GM18502 (cell line): Measurements from ENCODE around the gene NUMB.

Experiments used
- ATAC-seq: cut with Tn5 transposase; IDR thresholded peaks from one replicate; pipeline ENCODE4 v1.9.1; 2021; ENCODE audit warnings: mild to moderate bottlenecking; ENCODE audit not compliant: unreplicated experiment, poor library complexity

NUMB gene

DNA sequence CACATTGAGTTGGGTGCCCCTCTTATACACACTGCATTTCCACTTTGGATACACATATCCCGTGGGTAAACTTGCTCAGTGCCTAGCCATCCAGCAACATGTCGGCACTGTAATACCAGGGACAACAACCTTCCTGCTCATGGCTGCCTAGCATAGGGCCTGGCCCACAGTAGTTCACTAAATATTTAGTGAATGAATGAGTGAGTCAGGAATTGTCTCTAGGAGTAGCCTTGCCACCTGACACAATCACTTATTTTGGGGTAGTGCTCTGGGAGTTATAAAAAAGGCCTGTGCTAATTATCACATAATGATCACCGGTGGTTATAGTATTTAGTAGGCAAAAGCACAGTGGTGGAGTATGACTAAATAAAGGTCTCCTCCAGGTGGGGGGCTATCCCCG lies 8.5 kb upstream of the NUMB start:
- ATAC-seq: no peak

DNA sequence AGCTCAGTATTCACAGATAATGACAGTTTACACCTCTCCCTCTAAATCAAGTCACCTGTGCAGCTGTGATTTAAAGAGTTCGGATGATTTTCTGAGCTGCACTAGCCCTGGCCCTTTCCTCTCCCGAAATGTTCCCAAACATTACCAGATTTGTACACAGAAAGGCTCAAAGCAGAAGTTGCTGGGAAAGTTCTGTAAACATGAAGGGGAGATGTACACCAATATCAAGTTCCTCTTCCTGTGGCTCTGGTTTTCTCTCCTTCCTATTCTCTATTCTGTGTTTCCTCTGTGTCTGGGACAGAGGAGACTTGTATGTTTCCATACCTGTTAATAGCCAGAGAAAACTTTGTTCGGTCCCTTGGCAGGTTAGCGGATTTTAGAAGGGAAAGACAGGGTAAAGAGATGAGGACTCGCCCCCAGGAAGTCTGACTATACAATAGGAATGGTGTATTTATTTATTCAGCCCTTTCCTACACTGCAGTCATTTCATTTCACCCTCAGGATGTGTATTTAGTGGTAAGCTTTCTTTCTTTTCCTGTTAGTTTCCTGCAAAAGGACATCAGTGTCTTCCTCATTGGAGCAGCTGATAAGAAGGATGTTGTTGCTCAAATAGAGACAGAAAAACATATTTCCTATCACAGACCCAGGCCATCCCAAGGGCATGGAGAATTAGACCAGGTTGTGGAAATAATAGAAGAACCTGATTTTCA lies 7.6 kb upstream of the NUMB start:
- ATAC-seq: no peak

DNA sequence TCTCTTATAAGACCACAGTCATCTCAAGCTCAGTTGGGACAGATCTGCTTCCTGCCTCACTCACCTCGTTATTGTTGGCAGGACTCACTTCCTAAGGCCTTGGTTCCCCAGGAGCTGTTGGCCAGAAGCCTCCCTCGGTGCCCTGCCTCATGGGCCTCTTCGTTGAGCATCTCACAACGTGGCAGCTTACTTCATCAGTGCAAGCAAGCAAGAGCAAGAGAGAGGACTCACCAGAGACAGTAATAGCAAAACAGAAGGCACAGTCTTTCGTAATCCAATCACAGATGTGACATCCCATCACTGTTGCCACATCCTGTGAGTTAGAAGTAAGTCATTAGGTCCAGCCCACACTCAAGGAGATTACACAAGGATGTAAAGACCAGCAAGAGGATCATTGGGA lies 5.1 kb upstream of the NUMB start:
- no peak for ATAC-seq

DNA sequence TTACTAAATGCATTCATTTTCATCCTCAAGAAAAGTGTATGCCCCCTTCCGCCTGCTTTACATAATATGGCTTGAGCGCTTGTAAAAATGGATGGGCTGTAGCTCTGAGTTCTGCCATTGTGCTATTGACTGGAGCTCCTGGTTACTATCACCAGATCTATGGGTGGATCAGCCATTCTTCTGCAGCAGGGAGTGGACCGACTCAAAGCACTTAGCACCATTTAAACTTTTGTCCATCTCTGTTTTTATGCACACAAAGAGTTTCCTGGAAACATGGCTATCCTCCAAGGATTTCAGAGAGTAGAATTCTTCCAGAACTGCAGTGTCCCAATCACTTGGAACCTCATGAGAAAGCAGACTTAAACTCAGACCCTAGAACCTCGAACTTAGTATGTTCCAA lies 4.5 kb upstream of the NUMB start:
- no peak for ATAC-seq

DNA sequence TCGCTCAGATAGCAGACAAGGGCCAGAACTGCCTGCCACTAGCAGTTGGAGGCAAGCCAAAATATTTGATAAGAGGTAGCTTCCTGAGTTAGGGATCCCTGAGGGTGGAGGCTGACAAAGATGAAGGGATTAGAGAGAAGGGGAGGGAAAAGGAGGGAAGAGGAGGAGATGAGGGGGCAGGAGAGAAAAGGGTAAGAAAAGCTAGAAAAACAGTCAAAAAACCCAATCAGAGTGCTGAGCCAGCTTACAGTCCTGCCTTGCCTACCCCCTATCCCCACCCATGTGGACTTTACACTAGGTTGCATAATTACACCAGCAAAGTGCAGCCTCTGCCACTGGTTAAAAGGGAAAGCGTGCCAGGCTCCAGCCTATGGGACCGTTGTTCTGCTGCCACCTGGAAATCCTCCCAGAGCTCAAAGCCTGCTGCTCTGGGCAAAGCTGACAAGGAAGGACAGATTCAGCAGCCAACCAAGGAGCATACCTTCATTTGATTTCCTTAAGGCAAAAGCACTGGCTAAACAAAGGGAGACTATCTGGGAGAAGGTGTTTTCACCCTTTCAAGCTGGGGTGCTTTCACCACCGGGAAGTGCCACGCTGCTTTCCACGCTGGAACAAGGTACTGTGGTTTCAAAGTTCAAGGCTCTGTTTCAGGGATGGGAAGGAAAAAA lies 3.8 kb upstream of the NUMB start:
- ATAC-seq: no peak

DNA sequence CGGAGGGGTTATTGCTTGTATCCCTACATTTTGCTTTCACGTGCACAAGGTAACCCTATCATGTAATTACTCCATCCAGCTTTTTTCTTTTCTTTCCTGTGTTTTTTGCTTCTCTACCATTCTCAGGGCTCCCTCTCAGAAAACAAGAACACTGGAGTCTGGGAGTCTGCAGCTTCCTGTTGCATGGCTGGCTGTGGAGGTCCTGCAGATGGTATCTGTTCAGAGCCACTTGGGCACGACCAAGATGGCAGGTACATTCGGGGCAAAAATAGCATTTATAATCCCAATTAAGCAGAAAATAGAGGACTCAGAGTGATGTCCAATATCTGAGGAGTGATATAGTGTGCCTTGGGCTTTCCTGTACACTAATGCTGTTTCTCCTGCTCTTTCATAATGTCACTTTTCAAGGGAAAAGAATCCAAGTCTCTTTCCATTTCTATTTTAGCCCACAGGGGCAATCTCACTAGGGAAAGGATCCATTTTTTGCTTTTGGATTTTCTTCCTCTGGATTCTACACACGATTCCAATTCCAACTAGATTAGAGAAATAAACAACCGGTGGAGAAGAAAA lies 3.2 kb upstream of the NUMB start:
- no peak for ATAC-seq

DNA sequence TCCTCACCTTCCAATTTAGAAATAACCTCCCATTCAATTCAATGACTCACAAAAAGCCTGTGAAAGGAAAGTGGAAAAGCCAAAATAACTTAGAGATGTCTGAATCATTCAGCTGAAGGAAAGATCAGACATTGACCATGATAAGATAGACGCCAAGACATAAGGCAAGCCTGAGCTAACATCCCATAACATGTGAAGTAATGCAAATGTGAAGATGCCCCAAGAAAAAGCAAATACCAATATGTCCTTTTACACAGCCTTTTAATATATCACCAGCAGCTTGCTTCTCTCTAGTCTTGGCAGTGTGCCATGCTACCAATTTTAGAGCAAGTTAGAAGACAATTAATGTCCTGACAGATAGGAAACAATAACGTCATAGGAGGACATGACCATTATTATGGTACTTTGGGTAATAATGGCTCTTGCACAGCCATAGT lies 2.4 kb upstream of the NUMB start:
- no peak for ATAC-seq

DNA sequence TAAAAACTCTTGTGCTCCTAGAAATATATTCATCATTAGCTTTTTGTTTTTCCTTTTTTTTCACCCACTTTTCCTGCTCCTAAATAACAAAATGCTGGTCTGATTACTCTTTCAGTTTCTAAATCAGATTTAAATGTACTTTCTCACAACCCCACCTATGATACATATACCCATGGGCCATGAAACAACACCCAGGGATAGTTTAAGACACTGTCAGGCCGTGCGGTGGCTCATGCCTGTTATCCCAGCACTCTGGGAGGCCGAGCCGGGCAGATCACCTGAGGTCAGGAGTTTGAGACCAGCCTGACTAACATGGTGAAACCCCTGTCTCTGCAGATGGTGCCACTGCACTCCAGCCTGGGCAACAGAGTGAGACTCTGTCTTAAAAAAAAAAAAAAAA lies 1.6 kb upstream of the NUMB start:
- ATAC-seq: no peak

DNA sequence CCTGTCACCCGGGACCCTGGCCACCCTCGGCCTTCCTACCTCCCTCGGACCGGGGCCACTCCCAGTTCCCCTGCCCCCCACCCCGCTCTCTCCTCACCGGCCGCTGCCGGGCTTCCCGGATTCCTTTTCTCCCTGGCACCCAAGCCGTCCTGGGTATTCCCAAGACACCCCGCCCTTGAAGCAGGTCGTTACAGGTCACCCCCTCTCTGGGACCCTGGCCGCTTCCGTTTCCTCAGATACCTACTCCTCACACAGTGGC lies 493 bp downstream of the NUMB start:
- ATAC-seq: no peak

DNA sequence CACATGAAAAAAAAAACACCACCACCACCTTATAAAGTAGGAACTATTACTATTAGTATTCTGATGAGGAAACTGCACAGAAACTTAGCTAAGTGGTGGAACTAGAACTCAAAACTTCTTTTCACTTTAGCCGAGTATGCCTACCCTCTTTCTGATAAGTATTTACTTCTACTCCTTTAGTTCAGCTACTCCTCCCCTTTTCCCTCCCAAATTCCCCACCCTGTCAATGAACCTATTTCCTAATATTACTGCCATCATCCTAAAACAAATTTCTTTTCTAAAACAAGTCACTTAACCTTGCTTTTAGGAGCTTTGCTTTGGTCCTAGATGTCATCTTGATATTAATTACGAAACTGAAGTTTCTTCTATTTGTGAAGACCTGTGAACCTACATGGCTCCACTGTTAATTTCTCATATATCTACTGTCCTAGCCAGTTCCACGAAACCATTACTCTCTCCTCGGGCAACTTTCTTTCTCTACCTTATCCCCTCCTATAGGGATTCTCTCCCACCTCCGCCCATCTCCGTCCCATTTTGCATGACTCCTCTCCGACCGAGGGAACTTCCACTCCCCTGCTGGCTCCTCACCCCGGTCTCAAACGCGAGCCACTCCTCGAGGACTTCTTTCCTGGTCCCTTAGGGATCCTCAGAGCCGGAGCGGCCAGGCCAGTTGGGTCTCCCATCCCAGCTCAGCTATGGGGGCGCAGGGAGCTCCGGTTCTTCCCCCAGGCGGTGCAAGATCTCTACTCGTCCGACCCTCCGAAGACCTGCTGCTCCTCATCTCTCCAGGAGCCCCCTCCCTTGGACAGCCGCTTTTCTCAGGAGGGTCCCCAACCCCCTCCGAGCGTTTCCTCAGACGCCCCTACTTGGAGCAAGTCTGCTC lies 1.1 kb downstream of the NUMB start:
- no peak for ATAC-seq

DNA sequence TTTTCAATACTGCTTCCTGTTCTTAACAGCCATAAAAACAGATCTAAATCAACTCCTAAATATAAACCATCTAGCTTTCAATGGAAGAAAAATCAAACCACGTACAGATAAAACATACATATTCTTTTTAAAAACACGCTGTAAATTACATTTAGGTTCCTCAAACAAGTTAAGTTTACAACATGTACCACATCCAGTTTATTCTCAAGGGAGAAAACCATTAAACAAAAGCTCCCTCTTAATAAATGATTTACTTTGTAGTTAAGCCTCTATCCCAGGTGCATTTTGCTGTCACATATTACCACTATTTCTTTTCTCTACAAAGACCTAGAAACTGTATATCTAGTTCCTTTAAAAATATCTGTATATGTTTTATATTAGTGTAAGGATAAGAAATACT lies 3.1 kb downstream of the NUMB start:
- ATAC-seq: no peak

DNA sequence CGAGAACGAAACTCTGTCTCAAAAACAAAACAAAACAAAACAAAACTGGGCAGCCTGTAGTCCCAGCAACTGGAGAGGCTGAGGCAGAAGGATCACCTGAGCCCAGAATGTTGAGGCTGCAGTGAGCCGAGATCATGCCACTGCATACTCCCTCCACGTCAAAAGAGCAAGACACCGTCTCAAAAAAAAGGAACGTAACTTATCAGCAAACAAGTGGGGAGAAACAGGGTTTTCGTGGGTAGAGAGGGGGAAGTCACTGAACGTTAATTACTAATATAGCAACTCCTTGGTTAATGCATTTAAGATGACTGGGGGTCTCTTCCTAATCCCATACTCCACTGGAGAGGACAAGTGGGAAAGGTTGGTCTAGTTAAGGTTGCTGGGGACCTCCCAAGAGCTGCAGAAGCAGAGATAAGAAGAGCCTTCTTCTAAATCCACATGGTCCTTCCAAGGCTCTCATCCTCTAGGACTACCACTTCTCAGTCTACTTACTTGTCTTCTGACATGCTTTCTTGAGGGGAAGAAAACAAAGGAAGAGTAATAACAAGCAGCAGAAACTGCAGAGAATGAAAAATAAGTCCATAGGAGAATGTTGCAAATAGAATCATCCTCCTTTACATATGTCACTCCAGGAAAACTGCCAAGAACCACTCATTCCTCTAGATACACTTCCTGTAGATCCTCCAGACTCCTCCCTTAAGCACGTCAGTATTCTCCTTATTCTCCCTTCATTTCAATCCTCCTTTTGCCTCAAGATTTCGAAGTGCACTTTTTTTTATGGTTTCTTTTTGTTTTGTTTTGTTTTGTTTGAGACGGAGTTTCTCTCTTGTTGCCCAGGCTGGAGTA lies 5.8 kb downstream of the NUMB start:
- ATAC-seq: no peak

DNA sequence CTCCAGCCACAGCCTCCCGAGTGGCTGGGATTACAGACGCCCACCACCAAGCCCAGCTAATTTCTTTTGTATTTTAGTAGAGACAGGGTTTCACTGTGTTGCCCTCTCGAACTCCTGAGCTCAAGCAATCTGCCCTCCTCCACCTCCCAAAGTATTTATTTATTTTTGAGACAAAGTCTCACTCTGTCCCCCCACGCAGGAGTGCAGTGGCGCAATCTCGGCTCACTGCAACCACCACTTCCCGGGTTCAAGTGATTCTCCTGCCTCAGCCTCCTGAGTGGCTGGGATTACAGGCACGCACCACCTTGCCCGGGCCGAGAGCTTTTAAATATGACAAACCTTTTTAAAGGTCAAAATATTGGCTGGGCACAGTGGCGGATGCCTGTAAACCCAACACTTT lies 14.6 kb downstream of the NUMB start:
- ATAC-seq: no peak

DNA sequence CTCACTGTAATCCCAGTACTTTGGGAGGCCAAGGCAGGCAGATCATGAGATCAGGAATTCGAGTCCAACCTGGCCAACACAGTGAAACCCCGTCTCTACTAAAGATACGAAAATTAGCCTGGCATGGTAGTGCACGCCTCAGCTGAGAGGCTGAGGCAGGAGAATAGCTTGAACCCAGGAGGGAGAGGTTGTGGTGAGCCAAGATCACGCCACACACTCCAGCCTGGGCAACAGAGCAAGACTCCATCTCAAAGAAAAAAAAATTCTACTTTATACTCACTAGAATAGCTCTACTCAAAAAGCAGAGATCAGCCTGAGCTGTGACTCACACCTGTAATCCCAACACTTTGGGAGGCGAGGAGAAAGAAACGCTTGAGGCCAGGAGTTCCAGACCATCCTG lies 17.1 kb downstream of the NUMB start:
- ATAC-seq: no peak

DNA sequence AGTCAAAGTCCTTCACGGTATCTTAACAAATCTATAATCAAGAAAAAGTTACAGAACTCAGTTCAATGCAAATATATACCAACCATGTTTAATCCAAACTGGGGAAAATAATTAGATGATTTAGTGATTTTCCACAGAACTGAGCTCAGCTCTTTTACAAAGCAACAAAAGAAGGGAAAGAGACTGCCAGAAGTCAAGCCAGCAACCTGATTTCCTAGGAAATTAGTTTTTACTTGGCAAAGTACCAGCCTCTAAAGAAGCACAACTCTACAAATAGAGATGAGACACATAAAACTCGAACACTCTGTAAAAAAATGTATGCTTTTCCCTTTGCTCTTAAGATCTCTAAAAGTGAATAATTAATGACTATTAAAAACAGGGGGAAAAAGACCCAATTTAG lies 19.4 kb downstream of the NUMB start:
- ATAC-seq: no peak

DNA sequence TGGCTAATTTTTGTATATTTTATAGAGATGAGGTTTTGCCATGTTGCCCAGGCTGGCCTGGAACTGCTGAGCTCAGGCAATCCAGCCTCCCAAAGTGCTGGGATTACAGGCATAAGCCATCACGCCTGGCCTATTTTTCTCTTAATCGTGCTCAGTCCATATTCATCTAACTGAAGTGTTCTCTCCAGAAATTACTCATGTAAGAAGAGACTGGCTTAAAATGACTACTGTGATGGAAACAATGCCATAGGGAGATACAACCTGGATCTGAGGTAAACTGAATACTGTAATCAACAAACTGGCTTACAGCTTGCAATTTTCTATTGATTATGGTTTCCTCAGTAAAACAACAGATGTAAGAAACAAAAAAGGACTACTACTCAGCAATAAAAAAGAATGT lies 21.1 kb downstream of the NUMB start:
- ATAC-seq: no peak

DNA sequence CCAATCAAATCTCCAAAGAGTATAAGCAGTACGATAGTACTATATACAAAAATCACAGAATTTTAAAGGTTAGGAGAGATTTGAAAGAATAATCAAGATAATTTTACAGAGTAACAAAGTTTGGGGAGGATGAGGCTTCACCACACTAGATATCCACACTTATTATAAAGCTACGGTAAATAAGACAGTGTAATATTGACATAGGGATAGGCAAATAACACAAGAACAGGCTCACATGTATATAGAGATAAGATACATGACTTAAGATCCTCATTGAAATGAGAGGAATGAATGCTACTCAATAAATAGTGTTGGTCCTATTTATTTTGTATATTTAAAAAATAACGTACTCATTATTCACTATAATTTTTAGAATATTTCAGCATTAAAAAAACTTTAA lies 26.2 kb downstream of the NUMB start:
- no peak for ATAC-seq

DNA sequence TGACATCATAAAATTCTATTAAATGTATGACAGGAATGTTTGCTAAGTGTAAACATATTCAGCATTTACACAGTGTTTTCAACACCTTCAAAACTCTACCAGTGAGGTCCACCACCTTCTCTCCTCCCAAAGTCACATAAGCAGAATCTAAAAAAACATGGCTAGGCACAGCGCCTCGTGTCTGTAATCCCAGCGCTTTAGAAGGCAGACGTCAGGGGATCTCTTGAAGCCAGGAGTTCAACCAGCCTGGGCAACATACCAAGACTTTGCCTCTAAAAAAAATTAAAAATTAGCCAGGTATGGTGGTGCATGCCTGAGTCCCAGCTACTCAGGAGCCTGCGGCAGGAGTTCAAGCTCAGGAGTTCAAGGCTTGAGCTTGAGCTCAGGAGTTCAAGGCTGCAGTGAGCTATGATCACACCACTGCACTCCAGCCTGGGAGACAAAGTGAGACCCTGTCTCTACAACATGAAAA lies 30.0 kb downstream of the NUMB start:
- ATAC-seq: no peak

DNA sequence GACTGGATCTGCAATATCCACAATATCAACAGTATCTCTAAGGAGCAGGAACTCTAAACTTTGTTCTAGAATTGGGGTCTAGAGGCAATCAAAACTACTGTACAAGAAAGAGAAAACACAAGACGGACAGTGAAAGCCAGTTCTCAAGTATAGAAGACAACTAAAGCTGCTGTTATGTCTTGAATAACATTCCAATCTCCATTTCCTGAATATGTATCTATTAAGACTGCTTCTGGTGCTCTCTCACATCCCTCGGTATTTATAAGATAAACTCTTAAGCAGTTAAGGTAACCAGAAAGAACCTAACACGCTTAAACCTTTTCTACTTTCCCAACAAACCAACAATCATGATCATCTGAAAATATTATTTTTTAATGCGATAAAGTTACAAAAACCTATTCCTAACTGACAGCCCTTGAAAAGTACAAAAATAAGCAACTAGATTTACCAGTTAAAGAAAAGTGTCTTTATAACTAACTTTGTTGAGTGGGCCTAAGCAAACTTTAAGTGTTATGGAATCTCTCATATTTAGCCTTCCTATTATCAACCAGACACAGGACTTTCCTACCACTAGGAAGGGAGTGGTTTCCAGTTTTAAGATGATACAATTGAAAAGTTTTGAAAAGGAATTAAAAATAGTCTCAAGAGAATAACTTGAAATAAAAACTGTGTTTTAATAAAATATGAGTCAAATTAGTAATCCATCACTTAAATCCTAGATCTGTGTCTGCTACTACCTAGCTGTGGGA lies 30.7 kb downstream of the NUMB start:
- ATAC-seq: no peak

DNA sequence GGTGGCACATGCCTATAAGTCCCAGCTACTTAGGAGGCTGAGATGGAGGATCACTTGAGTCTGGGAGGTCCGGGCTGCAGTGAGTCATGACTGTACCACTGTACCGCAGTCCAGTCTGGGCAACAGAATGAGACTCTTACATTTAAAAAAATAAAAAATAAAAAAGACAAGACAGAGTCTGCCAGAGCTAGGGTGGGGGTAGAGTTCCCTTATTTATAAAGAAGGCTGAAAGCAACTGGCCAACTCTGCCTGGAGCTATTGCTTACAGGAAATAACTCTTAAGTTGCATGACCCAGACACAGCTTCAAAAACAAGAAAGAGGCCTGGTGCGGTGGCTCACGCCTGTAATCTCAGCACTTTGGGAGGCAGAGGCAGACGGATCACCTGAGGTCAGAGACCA lies 31.5 kb downstream of the NUMB start:
- ATAC-seq: no peak
